AG04449 (cell line): Measurements from ENCODE around the gene CDC23.
A peak's percentile ranks its signal among the peaks of the same experiment; 100 is the strongest.

Source experiments
- CTCF ChIA-PET: fragments of 350-600 bp; formaldehyde crosslinking; extraction: SDS; loops from one replicate; lab custom pipeline; 2021; ENCODE audit warnings: antibody characterized with exemption; lab: Yijun Ruan, JAX
- POLR2A ChIA-PET: fragments of 400-600, 350-600 bp; formaldehyde crosslinking; extraction: SDS; loops from one replicate; lab custom pipeline; 2020; ENCODE audit warnings: antibody characterized with exemption, inconsistent platforms; lab: Yijun Ruan, JAX
- DNase-seq: peaks from one replicate; pipeline ENCODE4 v3.0.0-alpha.2; 2010; ENCODE audit warnings: low read depth, low spot score
- H3K4me3 ChIP-seq: 2 replicates; pipeline ENCODE4 v1.5.1; 2011; ENCODE audit warnings: low read depth, mild to moderate bottlenecking, control low read depth, low read length
- CTCF ChIP-seq: IDR thresholded peaks from one replicate; pipeline ENCODE4 v1.5.1; 2011; ENCODE audit warnings: mild to moderate bottlenecking, moderate library complexity, low read length, control low read depth, inconsistent platforms; ENCODE audit not compliant: insufficient read depth; ENCODE audit errors: missing control alignments

Gene CDC23

GRCh38 chr5:138179277-138179857 lies 33.8 kb downstream of the CDC23 start:
- ChIA-PET POLR2A (interaction anchor here (0.7 to 1.0 kb wide), 2 partner anchors 23 to 158 kb away, joined by 4 to 5 read pairs; partner anchors contain the start of gene FAM53C), CTCF (interaction anchor here (0.6 to 3.5 kb wide), 17 partner anchors 8 to 324 kb away, joined by 3 to 23 read pairs (median 6); no protein-coding TSS in a partner anchor)
- TF ChIP-seq CTCF: no peak
- no peak for DNase-seq
- peak overlapping the region; percentile 84 for H3K4me3 ChIP-seq

- peak; percentile 67 for DNase-seq
- CTCF ChIA-PET: interaction anchor here (0.9 to 3.5 kb wide), 11 partner anchors 17 to 325 kb away, joined by 4 to 23 read pairs (median 6); no protein-coding TSS in a partner anchor
- no peak for TF ChIP-seq CTCF
- peak within 1 kb of the TSS; percentile 84 for H3K4me3 ChIP-seq
- POLR2A ChIA-PET: interaction anchor here (0.7 to 1.0 kb wide), 2 partner anchors 23 to 159 kb away, joined by 4 to 5 read pairs; partner anchors contain the start of gene FAM53C
These were observed 34.4 kb downstream of the CDC23 start, which contains the start of the genes BRD8 and KIF20A for GRCh38 chr5:138178516-138179276. Gene BRD8 (minus strand): TSS chr5:138178630. CDS start chr5:138178614, 16 bp downstream. Gene KIF20A (plus strand): TSS chr5:138179112. CDS start chr5:138179681, 569 bp downstream.

GRCh38 chr5:138177941-138178515 lies 35.1 kb downstream of the CDC23 start:
- ChIA-PET POLR2A (no interaction called here), CTCF (interaction anchor here (0.8 to 3.5 kb wide), 8 partner anchors 26 to 233 kb away, joined by 3 to 23 read pairs (median 4); no protein-coding TSS in a partner anchor)
- no peak for TF ChIP-seq CTCF
- DNase-seq: no peak
- H3K4me3 ChIP-seq: peak overlapping the region; percentile 84

- no peak for DNase-seq
- POLR2A ChIA-PET: no interaction called here
- TF ChIP-seq CTCF: no peak
- CTCF ChIA-PET: interaction anchor here (1.4 to 2.2 kb wide), 2 partner anchors 10 to 134 kb away, joined by 4 to 6 read pairs; no protein-coding TSS in a partner anchor
- H3K4me3 ChIP-seq: no peak overlapping the region
These were observed 42.8 kb downstream of the CDC23 start for GRCh38 chr5:138170299-138170698.

GRCh38 chr5:138169124-138169523 lies 44.0 kb downstream of the CDC23 start:
- no peak overlapping the region for H3K4me3 ChIP-seq
- POLR2A ChIA-PET: no interaction called here
- DNase-seq: no peak
- CTCF ChIA-PET: interaction anchor here (1.4 kb wide), 1 partner anchor 133 kb away, joined by 4 read pairs; no protein-coding TSS in a partner anchor
- no peak for TF ChIP-seq CTCF
